ENCODE measurements around the gene SRMS.

DNA sequence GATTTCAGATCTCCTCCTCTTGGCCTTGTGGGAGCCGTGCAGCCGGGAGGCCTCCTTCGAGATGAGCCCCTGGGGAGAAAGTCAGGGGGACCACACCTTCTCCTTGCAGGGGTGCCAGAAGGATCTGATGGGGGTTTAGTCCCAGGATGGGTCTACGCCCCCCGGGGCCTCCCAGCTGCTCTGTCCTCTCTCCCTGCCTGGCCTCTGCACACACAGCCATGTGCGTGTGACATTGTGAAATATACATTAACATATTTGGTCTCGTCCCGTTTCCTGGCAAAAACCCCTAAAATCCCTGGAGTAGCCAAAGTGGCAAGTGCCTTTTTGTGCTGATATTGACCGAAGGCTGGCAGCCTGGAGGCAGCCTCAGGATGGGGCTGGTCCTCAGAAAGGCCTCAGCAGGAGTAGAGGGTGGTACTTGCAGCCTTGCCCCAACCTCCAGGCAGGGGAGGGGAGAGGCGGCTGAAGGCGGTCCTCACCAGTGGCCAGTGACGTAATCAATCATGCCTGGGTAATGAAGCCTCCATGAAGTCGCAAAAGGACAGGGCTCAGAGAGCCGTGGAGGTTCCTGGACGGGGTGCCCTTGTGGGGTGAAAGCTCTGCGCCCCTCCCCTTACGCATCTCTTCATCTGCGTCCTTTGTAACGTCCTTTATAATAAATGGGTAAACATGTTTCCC, 31.6 kb upstream of the SRMS start:
- TF ChIP-seq, protein P1, sequence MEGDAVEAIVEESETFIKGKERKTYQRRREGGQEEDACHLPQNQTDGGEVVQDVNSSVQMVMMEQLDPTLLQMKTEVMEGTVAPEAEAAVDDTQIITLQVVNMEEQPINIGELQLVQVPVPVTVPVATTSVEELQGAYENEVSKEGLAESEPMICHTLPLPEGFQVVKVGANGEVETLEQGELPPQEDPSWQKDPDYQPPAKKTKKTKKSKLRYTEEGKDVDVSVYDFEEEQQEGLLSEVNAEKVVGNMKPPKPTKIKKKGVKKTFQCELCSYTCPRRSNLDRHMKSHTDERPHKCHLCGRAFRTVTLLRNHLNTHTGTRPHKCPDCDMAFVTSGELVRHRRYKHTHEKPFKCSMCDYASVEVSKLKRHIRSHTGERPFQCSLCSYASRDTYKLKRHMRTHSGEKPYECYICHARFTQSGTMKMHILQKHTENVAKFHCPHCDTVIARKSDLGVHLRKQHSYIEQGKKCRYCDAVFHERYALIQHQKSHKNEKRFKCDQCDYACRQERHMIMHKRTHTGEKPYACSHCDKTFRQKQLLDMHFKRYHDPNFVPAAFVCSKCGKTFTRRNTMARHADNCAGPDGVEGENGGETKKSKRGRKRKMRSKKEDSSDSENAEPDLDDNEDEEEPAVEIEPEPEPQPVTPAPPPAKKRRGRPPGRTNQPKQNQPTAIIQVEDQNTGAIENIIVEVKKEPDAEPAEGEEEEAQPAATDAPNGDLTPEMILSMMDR (IDR thresholded peaks at IDR 0.05): no peak
- TF ChIP-seq POLR2A (IDR thresholded peaks at IDR 0.05): no peak

All from thyroid gland (tissue), 4 donors.